Lower lobe of right lung (tissue), 2 donors: ENCODE data around the gene COL9A2. TPM values are rescaled to one million over a fixed set of nuclear protein-coding genes. Genes with fewer than 3 reads are reported as not detected.
A peak's percentile ranks its signal among the peaks of the same experiment; 100 is the strongest.

ENCODE experiments used
- ATAC-seq, 2 donors: fragments of 200-7000 bp; cut with Tn5 transposase; one replicate each; pipeline ENCODE4 v1.9.1; 2020 to 2022; ENCODE audit warnings: mild to moderate bottlenecking in 2 of 2, moderate library complexity in 2 of 2
- DNase-seq: peaks from one replicate; pipeline ENCODE4 v3.0.0-alpha.2; 2020
- H3K27ac ChIP-seq: fragments of 200-600 bp; one replicate; pipeline ENCODE4 v1.8.0; 2022
- H3K27me3 ChIP-seq: fragments of 200-600 bp; one replicate; pipeline ENCODE4 v1.8.0; 2022; ENCODE audit warnings: low read depth
- H3K36me3 ChIP-seq: fragments of 200-600 bp; one replicate; pipeline ENCODE4 v1.8.0; 2022; ENCODE audit warnings: mild to moderate bottlenecking
- H3K4me1 ChIP-seq: fragments of 200-600 bp; one replicate; pipeline ENCODE4 v1.8.0; 2022
- H3K4me3 ChIP-seq: fragments of 200-600 bp; one replicate; pipeline ENCODE4 v1.8.0; 2022; ENCODE audit warnings: mild to moderate bottlenecking
- H3K9me3 ChIP-seq: fragments of 200-600 bp; one replicate; pipeline ENCODE4 v1.8.0; 2022
- CTCF ChIP-seq: fragments of 200-600 bp; IDR thresholded peaks from one replicate; pipeline ENCODE4 v1.8.0; 2022; ENCODE audit warnings: antibody characterized with exemption, mild to moderate bottlenecking
- intact Hi-C: fragments of 100-400 bp; cut with DNase I; formaldehyde crosslinking; loops from one replicate; pipeline ENCODE4 v1.11.0; 2022
- total RNA-seq: library from RNA; stranded (reverse); fragmentation: NEBNext Ultra II Directional; extraction: Animal tissue kit (Norgen Biotek cat#: 25700); gene quantifications from one replicate; pipeline ENCODE4 v1.2.1, GENCODE V29; 2021
- donor health status: DM: no; HTN: yes; CAD: no; lungs with severe emphysema.

The COL9A2 gene
- total RNA-seq, 1 donor from 2014 or later, result 7.6 TPM

- no peak for ATAC-seq
- H3K36me3 ChIP-seq, result no peaks in the 10 kb centered on the region
- peaks cover 8% of the 10 kb centered on the region for H3K4me1 ChIP-seq
- no peak overlapping the region for H3K4me3 ChIP-seq
- H3K9me3 ChIP-seq, result peaks cover 6% of the 10 kb centered on the region
- intact Hi-C loops, result no loop called here
- no peaks in the 10 kb centered on the region for H3K27me3 ChIP-seq
- no peak overlapping the region for H3K27ac ChIP-seq
- no peak for TF ChIP-seq CTCF
- no peak for DNase-seq
These were observed 44.1 kb upstream of the COL9A2 start for GRCh38 chr1:40361201-40361600.

- no peak for DNase-seq
- no peak for TF ChIP-seq CTCF
- H3K4me3 ChIP-seq, result no peak overlapping the region
- ATAC-seq, result no peak
- peaks cover 8% of the 10 kb centered on the region for H3K4me1 ChIP-seq
- intact Hi-C loops, result no loop called here
- peaks cover 6% of the 10 kb centered on the region for H3K9me3 ChIP-seq
- no peaks in the 10 kb centered on the region for H3K36me3 ChIP-seq
- H3K27me3 ChIP-seq, result no peaks in the 10 kb centered on the region
- H3K27ac ChIP-seq, result no peak overlapping the region
These were observed 43.5 kb upstream of the COL9A2 start for GRCh38 chr1:40360631-40361030.

GRCh38 chr1:40357625-40358024 lies 40.5 kb upstream of the COL9A2 start:
- Histone ChIP-seq H3K27me3 (no peaks in the 10 kb centered on the region), H3K9me3 (peaks cover 6% of the 10 kb centered on the region), H3K36me3 (no peaks in the 10 kb centered on the region), H3K4me3 (no peak overlapping the region), H3K27ac (no peak overlapping the region), H3K4me1 (peaks cover 8% of the 10 kb centered on the region)
- no peak for TF ChIP-seq CTCF
- DNase-seq, result no peak
- no peak for ATAC-seq
- intact Hi-C loops, result no loop called here

- peak overlapping the region; percentile 44 for H3K27ac ChIP-seq
- no peaks in the 10 kb centered on the region for H3K4me1 ChIP-seq
- no peak for DNase-seq
- intact Hi-C loops, result no loop called here
- TF ChIP-seq CTCF, result no peak
- no peaks in the 10 kb centered on the region for H3K36me3 ChIP-seq
- peaks cover 6% of the 10 kb centered on the region for H3K9me3 ChIP-seq
- no peak overlapping the region for H3K4me3 ChIP-seq
- ATAC-seq, result peak in 1 of 2 donors; percentile 28
- H3K27me3 ChIP-seq, result no peaks in the 10 kb centered on the region
These were observed 36.0 kb upstream of the COL9A2 start for GRCh38 chr1:40353082-40353481.

- TF ChIP-seq CTCF, result no peak
These were observed 35.0 kb upstream of the COL9A2 start for GRCh38 chr1:40352126-40352525.

GRCh38 chr1:40351124-40351523 lies 34.0 kb upstream of the COL9A2 start:
- TF ChIP-seq CTCF, result no peak
- H3K4me3 ChIP-seq, result no peak overlapping the region
- intact Hi-C loops, result no loop called here
- ATAC-seq (no peak), DNase-seq (no peak)
- H3K27me3 ChIP-seq, result no peaks in the 10 kb centered on the region
- no peak overlapping the region for H3K27ac ChIP-seq
- H3K9me3 ChIP-seq, result no peaks in the 10 kb centered on the region
- no peaks in the 10 kb centered on the region for H3K36me3 ChIP-seq
- no peaks in the 10 kb centered on the region for H3K4me1 ChIP-seq

More at GRCh38 chr1:40352126-40352525, 35.0 kb upstream of the COL9A2 start:
- no peaks in the 10 kb centered on the region for H3K9me3 ChIP-seq
- H3K27ac ChIP-seq, result peak overlapping the region; percentile 44
- H3K36me3 ChIP-seq, result no peaks in the 10 kb centered on the region
- no peak for DNase-seq
- H3K4me1 ChIP-seq, result no peaks in the 10 kb centered on the region
- H3K27me3 ChIP-seq, result no peaks in the 10 kb centered on the region
- intact Hi-C loops, result no loop called here
- peak; percentile 62 to 83 for ATAC-seq
- H3K4me3 ChIP-seq, result no peak overlapping the region
